Keratinocyte (primary cell): Measurements from ENCODE around the gene NFATC1. TPM values are rescaled to one million over a fixed set of nuclear protein-coding genes. Genes with fewer than 3 reads are reported as not detected.

Source experiments
- DNase-seq: peaks from one replicate; pipeline ENCODE4 v3.0.0-alpha.2; 2011; ENCODE audit warnings: low read depth, missing footprints, low spot score
- FAIRE-seq: peaks from 2 replicates; lab custom pipeline; 2011; peaks lifted over from hg19 to GRCh38; lab: Jason Lieb, UNC
- H2AFZ ChIP-seq: 2 replicates; pipeline ENCODE4 v1.6.0; 2012; ENCODE audit warnings: low read length, control low read depth, inconsistent platforms; ENCODE audit not compliant: control insufficient read depth
- H3K27ac ChIP-seq: 2 replicates; pipeline ENCODE4 v1.5.1; 2011; ENCODE audit warnings: low read length; ENCODE audit not compliant: control insufficient read depth, insufficient read depth
- H3K27me3 ChIP-seq: 3 replicates; pipeline ENCODE4 v1.6.0; 2011; ENCODE audit warnings: low read length; ENCODE audit not compliant: control insufficient read depth, insufficient read depth; ENCODE audit errors: extremely low read depth
- H3K36me3 ChIP-seq, 2 experiments: 2 replicates in 1 of 2; 3 replicates in 1 of 2; pipeline ENCODE4 v1.5.1; 2011; ENCODE audit warnings: low read length in 2 of 2, mild to moderate bottlenecking in 1 of 2; ENCODE audit not compliant: control insufficient read depth in 2 of 2, insufficient read depth in 2 of 2; ENCODE audit errors: extremely low read depth in 1 of 2
- H3K4me1 ChIP-seq: 3 replicates; pipeline ENCODE4 v1.5.1; 2011; ENCODE audit warnings: low read length; ENCODE audit not compliant: control insufficient read depth, insufficient read depth; ENCODE audit errors: extremely low read depth
- H3K4me2 ChIP-seq: 3 replicates; pipeline ENCODE4 v1.6.0; 2011; ENCODE audit warnings: low read depth, low read length; ENCODE audit not compliant: control insufficient read depth, insufficient read depth; ENCODE audit errors: extremely low read depth
- H3K4me3 ChIP-seq, 3 experiments: fragments of 200-600 bp in 1 of 3; sonication (generic) in 1 of 3; 2 replicates in 2 of 3; 3 replicates in 1 of 3; pipeline ENCODE4 v1.5.1; 2011 to 2016; ENCODE audit warnings: low read length in 3 of 3, mild to moderate bottlenecking in 3 of 3, control low read depth in 2 of 3, inconsistent platforms in 1 of 3, low read depth in 1 of 3, mixed read lengths in 1 of 3, mixed run types in 1 of 3, moderate library complexity in 1 of 3; ENCODE audit not compliant: control insufficient read depth in 2 of 3, insufficient read depth in 2 of 3; ENCODE audit errors: extremely low read depth in 1 of 3
- H3K79me2 ChIP-seq: 2 replicates; pipeline ENCODE4 v1.6.0; 2012; ENCODE audit warnings: low read length; ENCODE audit not compliant: control insufficient read depth, insufficient read depth
- H3K9ac ChIP-seq: 3 replicates; pipeline ENCODE4 v1.6.0; 2011; ENCODE audit warnings: low read length; ENCODE audit not compliant: control insufficient read depth, insufficient read depth; ENCODE audit errors: extremely low read depth
- H3K9me1 ChIP-seq: 3 replicates; pipeline ENCODE4 v1.6.0; 2011; ENCODE audit warnings: low read length; ENCODE audit not compliant: control insufficient read depth, insufficient read depth; ENCODE audit errors: extremely low read depth
- H3K9me3 ChIP-seq: 2 replicates; pipeline ENCODE4 v1.5.1; 2012; ENCODE audit warnings: low read depth, low read length; ENCODE audit not compliant: control insufficient read depth
- H4K20me1 ChIP-seq: 3 replicates; pipeline ENCODE4 v1.6.0; 2011; ENCODE audit warnings: low read length; ENCODE audit not compliant: control insufficient read depth, insufficient read depth; ENCODE audit errors: extremely low read depth
- EZH2 ChIP-seq: IDR thresholded peaks from one replicate; pipeline ENCODE4 v1.6.1; 2012; ENCODE audit warnings: inconsistent platforms, mild to moderate bottlenecking, low read length, moderate library complexity
- dilution Hi-C: fragments of 300-500 bp; cut with MboI; formaldehyde crosslinking; loops from one replicate; pipeline ENCODE4 v1.7.0; 2020; ENCODE audit warnings: low sequenced_read_pairs; ENCODE audit not compliant: extremely low pct_ligation_motif_present
- polyA plus RNA-seq, 5 experiments: library from polyadenylated mRNA; depleted of rRNA in 3 of 5; stranded (reverse) in 3 of 5; stranded (forward) in 1 of 5; unstranded in 1 of 5; fragments of >200 nt; gene quantifications; 1 replicate in 1 of 5; 2 replicates in 3 of 5; 3 replicates in 1 of 5; pipeline versions ENCODE4 v1.2.1 to v1.2.3, GENCODE V29; 2011 to 2012; ENCODE audit warnings: missing spikeins in 2 of 5, low read depth in 1 of 5, low replicate concordance in 1 of 5
- TF ChIP-seq, protein P1 (sequence below), 3 experiments: IDR thresholded peaks in 1 of 3; conservative IDR thresholded peaks in 1 of 3; optimal IDR thresholded peaks in 1 of 3; 2 replicates in 2 of 3; 3 replicates in 1 of 3; pipeline versions ENCODE3 to v1.5.1; 2011; ENCODE audit warnings: low read length in 3 of 3, mild to moderate bottlenecking in 3 of 3, moderate library complexity in 2 of 3, control low read depth in 1 of 3, inconsistent platforms in 1 of 3; ENCODE audit not compliant: insufficient read depth in 2 of 3; ENCODE audit errors: extremely low read depth in 1 of 3

Gene NFATC1
- polyA plus RNA-seq, 1 donor (not counting 4 experiments of a cell fraction or from before 2014, with no cell fraction given) = 0.77 TPM

DNA sequence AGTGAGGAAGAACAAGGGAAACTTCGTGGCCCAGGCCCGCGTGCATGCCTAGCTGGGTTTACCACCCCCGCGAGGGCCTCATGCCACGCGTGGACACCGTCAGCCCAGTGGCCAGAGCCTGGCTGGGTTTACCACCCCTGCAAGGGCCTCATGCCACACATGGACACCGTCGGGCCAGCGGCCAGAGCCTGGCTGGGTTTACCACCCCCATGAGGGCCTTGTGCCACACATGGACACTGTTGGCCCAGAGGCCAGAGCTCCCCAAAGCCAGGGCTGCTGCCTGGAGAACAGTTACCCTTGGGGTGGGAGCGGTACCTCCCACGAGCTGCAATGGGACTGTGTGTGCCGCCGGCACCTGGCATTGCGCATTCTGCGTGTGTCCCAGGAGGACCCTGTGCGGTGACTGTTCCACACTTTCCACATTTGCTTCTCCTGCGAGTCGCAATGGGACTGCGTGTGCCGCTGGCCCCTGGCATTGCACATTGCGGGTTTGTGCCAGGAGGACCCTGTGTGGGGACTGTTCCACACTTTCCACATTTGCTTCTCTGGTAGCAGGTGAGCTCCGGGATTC lies 178.3 kb downstream of the NFATC1 start:
- no peak for FAIRE-seq
- dilution Hi-C loops = no loop called here

GRCh38 chr18:79574938-79575525 lies 179.3 kb downstream of the NFATC1 start:
- no peaks in the 10 kb centered on the region for H3K4me1 ChIP-seq
- H3K4me2 ChIP-seq = no peak overlapping the region
- TF ChIP-seq EZH2 = no peak
- TF ChIP-seq, protein P1, sequence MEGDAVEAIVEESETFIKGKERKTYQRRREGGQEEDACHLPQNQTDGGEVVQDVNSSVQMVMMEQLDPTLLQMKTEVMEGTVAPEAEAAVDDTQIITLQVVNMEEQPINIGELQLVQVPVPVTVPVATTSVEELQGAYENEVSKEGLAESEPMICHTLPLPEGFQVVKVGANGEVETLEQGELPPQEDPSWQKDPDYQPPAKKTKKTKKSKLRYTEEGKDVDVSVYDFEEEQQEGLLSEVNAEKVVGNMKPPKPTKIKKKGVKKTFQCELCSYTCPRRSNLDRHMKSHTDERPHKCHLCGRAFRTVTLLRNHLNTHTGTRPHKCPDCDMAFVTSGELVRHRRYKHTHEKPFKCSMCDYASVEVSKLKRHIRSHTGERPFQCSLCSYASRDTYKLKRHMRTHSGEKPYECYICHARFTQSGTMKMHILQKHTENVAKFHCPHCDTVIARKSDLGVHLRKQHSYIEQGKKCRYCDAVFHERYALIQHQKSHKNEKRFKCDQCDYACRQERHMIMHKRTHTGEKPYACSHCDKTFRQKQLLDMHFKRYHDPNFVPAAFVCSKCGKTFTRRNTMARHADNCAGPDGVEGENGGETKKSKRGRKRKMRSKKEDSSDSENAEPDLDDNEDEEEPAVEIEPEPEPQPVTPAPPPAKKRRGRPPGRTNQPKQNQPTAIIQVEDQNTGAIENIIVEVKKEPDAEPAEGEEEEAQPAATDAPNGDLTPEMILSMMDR (optimal IDR thresholded peaks at IDR 0.05 in 1 of 3, IDR thresholded peaks at IDR 0.05 in 1 of 3, conservative IDR thresholded peaks at IDR 0.05 in 1 of 3; ENCODE audit: extremely low read depth in 1 of 3, insufficient read depth in 2 of 3, low read length in 3 of 3) = no peak
- H2AFZ ChIP-seq = no peak overlapping the region
- no peak overlapping the region for H3K4me3 ChIP-seq
- FAIRE-seq = no peak
- no peaks in the 10 kb centered on the region for H3K9me1 ChIP-seq
- no peak overlapping the region for H3K9ac ChIP-seq
- no peaks in the 10 kb centered on the region for H3K27me3 ChIP-seq
- H3K9me3 ChIP-seq = peaks cover 4% of the 10 kb centered on the region
- no peak for DNase-seq
- no peaks in the 10 kb centered on the region for H3K36me3 ChIP-seq
- no peaks in the 10 kb centered on the region for H4K20me1 ChIP-seq
- dilution Hi-C loops = no loop called here
- H3K79me2 ChIP-seq = no peaks in the 10 kb centered on the region
- H3K27ac ChIP-seq = no peak overlapping the region

More for the DNA sequence above, 178.3 kb downstream of the NFATC1 start:
- no peaks in the 10 kb centered on the region for H4K20me1 ChIP-seq
- no peak overlapping the region for H3K4me2 ChIP-seq
- H3K36me3 ChIP-seq = no peaks in the 10 kb centered on the region
- TF ChIP-seq, protein P1 (optimal IDR thresholded peaks at IDR 0.05 in 1 of 3, IDR thresholded peaks at IDR 0.05 in 1 of 3, conservative IDR thresholded peaks at IDR 0.05 in 1 of 3; ENCODE audit: extremely low read depth in 1 of 3, insufficient read depth in 2 of 3, low read length in 3 of 3) = no peak
- no peak for TF ChIP-seq EZH2
- H2AFZ ChIP-seq = no peak overlapping the region
- no peaks in the 10 kb centered on the region for H3K9me1 ChIP-seq
- no peaks in the 10 kb centered on the region for H3K79me2 ChIP-seq
- no peak overlapping the region for H3K4me3 ChIP-seq
- no peaks in the 10 kb centered on the region for H3K27me3 ChIP-seq
- no peak overlapping the region for H3K27ac ChIP-seq
- no peak for DNase-seq
- H3K9ac ChIP-seq = no peak overlapping the region
- H3K9me3 ChIP-seq = peaks cover 4% of the 10 kb centered on the region
- H3K4me1 ChIP-seq = no peaks in the 10 kb centered on the region
